ENCODE data around the gene RCVRN. TPM values are rescaled to one million over a fixed set of nuclear protein-coding genes. Genes with fewer than 3 reads are reported as not detected.

RCVRN gene
- total and polyA plus RNA-seq, 2 of the 8 experiments (the other 6 are each of a cell fraction or from before 2014, with no cell fraction given), result not detected

DNA sequence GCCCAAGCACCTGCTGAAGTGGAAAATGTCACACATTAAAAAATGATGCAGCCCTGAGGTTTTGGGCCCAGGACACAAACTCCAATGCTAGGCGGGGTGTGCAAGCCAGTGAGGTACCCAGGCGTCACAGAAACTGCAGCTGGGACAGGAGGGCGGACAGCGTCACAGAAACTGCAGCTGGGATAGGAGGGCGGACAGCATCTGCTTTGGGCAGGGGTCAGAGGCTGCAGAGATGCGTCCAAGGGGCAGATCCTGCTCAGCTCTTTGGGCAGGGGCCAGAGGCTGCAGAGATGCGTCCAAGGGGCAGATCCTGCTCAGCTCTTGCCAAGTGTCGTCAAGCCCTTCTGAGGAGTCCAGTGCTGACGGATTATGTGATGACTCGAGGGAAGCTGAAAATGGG lies 43.9 kb upstream of the RCVRN start:
- CTCF ChIA-PET (ENCODE audit: partially characterized antibody), result interaction anchor here (0.9 to 1.0 kb wide), 4 partner anchors 20 to 27 kb away, joined by 3 read pairs; no protein-coding TSS in a partner anchor
- no peak for FAIRE-seq
- no peaks in the 10 kb centered on the region for H4K20me1 ChIP-seq (replicated peaks in 1 of 2; ENCODE audit: control insufficient read depth in 1 of 2, insufficient read depth in 2 of 2, low read length in 2 of 2)

More for the DNA sequence above, 43.9 kb upstream of the RCVRN start:
- H2BK5ac ChIP-seq (ENCODE audit: low read depth, low read length), result no peak overlapping the region
- H3K4ac ChIP-seq (replicated peaks; ENCODE audit: insufficient read length, low read depth, low read length), result no peak overlapping the region
- no peak overlapping the region for H4K8ac ChIP-seq (ENCODE audit: extremely low read depth, insufficient read depth, low read length)
- no peak overlapping the region for H3K18ac ChIP-seq (ENCODE audit: extremely low read depth, low read length)
- no peaks in the 10 kb centered on the region for H3K79me1 ChIP-seq (ENCODE audit: low read depth, low read length)
- H4K91ac ChIP-seq (replicated peaks; ENCODE audit: insufficient read length, low read length), result no peak overlapping the region
- no peaks in the 10 kb centered on the region for H3K79me2 ChIP-seq (ENCODE audit: control insufficient read depth in 1 of 2, insufficient read depth in 2 of 2, low read length in 2 of 2)
- no peak for DNase-seq (ENCODE audit: low read depth in 1 of 2, low spot score in 2 of 2)
- H3K36me3 ChIP-seq (ENCODE audit: control insufficient read depth in 2 of 4, insufficient read depth in 4 of 4, low read length in 3 of 4), result no peaks in the 10 kb centered on the region
- H3K14ac ChIP-seq (ENCODE audit: insufficient read length), result no peak overlapping the region
- H3K27me3 ChIP-seq (replicated peaks in 1 of 4; ENCODE audit: control insufficient read depth in 3 of 4, extremely low read depth in 1 of 4, insufficient read depth in 3 of 4, low read length in 3 of 4), result no peaks in the 10 kb centered on the region
- no peak overlapping the region for H2AK5ac ChIP-seq (ENCODE audit: low read depth, low read length)
- H2BK120ac ChIP-seq (replicated peaks; ENCODE audit: low read depth, low read length), result no peak overlapping the region
- H3K4me2 ChIP-seq (ENCODE audit: insufficient read depth in 1 of 2, low read depth in 2 of 2, low read length in 2 of 2), result no peak overlapping the region
- no peak overlapping the region for H2BK20ac ChIP-seq (ENCODE audit: low read length)
- no peak overlapping the region for H4K5ac ChIP-seq (ENCODE audit: insufficient read length, low read depth, low read length)
- POLR2A ChIA-PET (ENCODE audit: partially characterized antibody), result interaction anchor here (1.0 kb wide), 2 partner anchors 9 to 10 kb away, joined by 3 to 4 read pairs; no protein-coding TSS in a partner anchor
- no peak overlapping the region for H3K27ac ChIP-seq (ENCODE audit: low read depth, low read length)
- no peak overlapping the region for H3K4me3 ChIP-seq (ENCODE audit: extremely low read depth in 1 of 4, insufficient read depth in 2 of 4, low read depth in 3 of 4, low read length in 4 of 4)
- no peak overlapping the region for H2BK15ac ChIP-seq (ENCODE audit: low read length)
- TF ChIP-seq NRF1 (IDR thresholded peaks at IDR 0.05; ENCODE audit: low read depth, low read length) (no peak), ATF3 (IDR thresholded peaks at IDR 0.05; ENCODE audit: insufficient read depth, low read depth, low read length) (no peak)
- H2BK12ac ChIP-seq (ENCODE audit: low read depth, low read length), result no peak overlapping the region
- H3K56ac ChIP-seq (replicated peaks; ENCODE audit: insufficient read length, low read depth, low read length), result no peak overlapping the region
- 94% methylated on average over 10 of the region's 10 CpGs; no CpG with 5 or more reads in 1 of the 2 experiments for WGBS, 2 experiments (ENCODE audit: extremely low coverage in 1 of 2, insufficient coverage in 1 of 2, insufficient read length in 1 of 2, insufficient replicate concordance in 2 of 2, low coverage in 1 of 2, low lambda C conversion rate in 2 of 2, missing lambda C conversion rate in 1 of 2)
- H3K23me2 ChIP-seq (ENCODE audit: low read depth, low read length), result 0 out of 2 replicates have a peak, but pooled peaks cover 2% of the 10 kb centered on the region
- H3K23ac ChIP-seq (ENCODE audit: insufficient read length), result no peak overlapping the region
- no peaks in the 10 kb centered on the region for H3K9me3 ChIP-seq (ENCODE audit: insufficient read depth in 2 of 2, low read depth in 1 of 2, low read length in 1 of 2)
- H3K4me1 ChIP-seq (replicated peaks in 1 of 4; ENCODE audit: control insufficient read depth in 3 of 4, insufficient read depth in 4 of 4, low read length in 3 of 4), result no peaks in the 10 kb centered on the region
- no peak overlapping the region for H2AFZ ChIP-seq (ENCODE audit: low read length)
- no peak overlapping the region for H3K9ac ChIP-seq (replicated peaks in 1 of 4; ENCODE audit: extremely low read depth in 1 of 4, low read depth in 3 of 4, low read length in 3 of 4)

Measured in H1 (cell line).